ENCODE data around the gene GZF1.

GRCh38 chr20:23325107-23325506 is 36.9 kb upstream of the GZF1 start:
- TF ChIP-seq EZH2phosphoT487 (IDR thresholded peaks at IDR 0.05; ENCODE audit: borderline replicate concordance, low read length) (no peak), CTCF (IDR thresholded peaks at IDR 0.05; ENCODE audit: low read depth, low read length, poor library complexity, severe bottlenecking) (no peak)

All from DOHH2 (cell line).